Activated T-cell treated with anti-CD3 and anti-CD28 coated beads for 4 hours (primary cell): ENCODE measurements around the gene RIT2.

Source experiments
- DNase-seq: peaks from one replicate; pipeline ENCODE4 v3.0.0-alpha.2; 2020

The RIT2 gene

GRCh38 chr18:43009674-43010073 lies 105.8 kb downstream of the RIT2 start:
- DNase-seq, result no peak

- DNase-seq, result no peak
Measured at GRCh38 chr18:43007365-43007764, 108.1 kb downstream of the RIT2 start.

GRCh38 chr18:43004421-43004820 lies 111.1 kb downstream of the RIT2 start:
- DNase-seq, result no peak

GRCh38 chr18:43001821-43002220 lies 113.7 kb downstream of the RIT2 start:
- DNase-seq, result no peak

- DNase-seq, result no peak
Measured at GRCh38 chr18:42996824-42997223, 118.7 kb downstream of the RIT2 start.

GRCh38 chr18:42980426-42980825 lies 135.1 kb downstream of the RIT2 start:
- DNase-seq, result no peak

- no peak for DNase-seq
Measured at GRCh38 chr18:42977982-42978637, 137.4 kb downstream of the RIT2 start.

- no peak for DNase-seq
Measured at GRCh38 chr18:42976869-42977590, 138.5 kb downstream of the RIT2 start.

GRCh38 chr18:42969366-42969765 lies 146.1 kb downstream of the RIT2 start:
- no peak for DNase-seq

- DNase-seq, result no peak
Measured at GRCh38 chr18:42961298-42961697, 154.2 kb downstream of the RIT2 start.

- no peak for DNase-seq
Measured at GRCh38 chr18:42959528-42959927, 156.0 kb downstream of the RIT2 start.

GRCh38 chr18:42958353-42958752 lies 157.1 kb downstream of the RIT2 start:
- no peak for DNase-seq

- DNase-seq, result no peak
Measured at GRCh38 chr18:42956287-42956686, 159.2 kb downstream of the RIT2 start.

- no peak for DNase-seq
Measured at GRCh38 chr18:42954887-42955286, 160.6 kb downstream of the RIT2 start.

- DNase-seq, result no peak
Measured at GRCh38 chr18:42953306-42953705, 162.2 kb downstream of the RIT2 start.

GRCh38 chr18:42950732-42951131 lies 164.8 kb downstream of the RIT2 start:
- no peak for DNase-seq

GRCh38 chr18:42948831-42949230 lies 166.7 kb downstream of the RIT2 start:
- no peak for DNase-seq

- DNase-seq, result no peak
Measured at GRCh38 chr18:42941860-42942259, 173.6 kb downstream of the RIT2 start.

GRCh38 chr18:42941021-42941420 lies 174.5 kb downstream of the RIT2 start:
- no peak for DNase-seq

GRCh38 chr18:42937436-42937835 lies 178.0 kb downstream of the RIT2 start:
- no peak for DNase-seq

GRCh38 chr18:42936289-42936688 lies 179.2 kb downstream of the RIT2 start:
- no peak for DNase-seq

GRCh38 chr18:42931491-42931890 lies 184.0 kb downstream of the RIT2 start:
- DNase-seq, result no peak

GRCh38 chr18:42929857-42930256 lies 185.6 kb downstream of the RIT2 start:
- no peak for DNase-seq

GRCh38 chr18:42929181-42929580 lies 186.3 kb downstream of the RIT2 start:
- DNase-seq, result no peak

- no peak for DNase-seq
Measured at GRCh38 chr18:42925036-42925435, 190.4 kb downstream of the RIT2 start.
